Body of pancreas (tissue), 4 donors: ENCODE data around the gene MAN1B1.

Experiments
- POLR2A ChIP-seq, 3 donors: fragments of 450-650 bp; IDR thresholded peaks; one replicate each; pipeline ENCODE4 v1.6.1; 2016; ENCODE audit warnings: antibody characterized with exemption in 3 of 3, mild to moderate bottlenecking in 2 of 3
- TF ChIP-seq, protein P1 (sequence below), 7 experiments: fragments of 450-650 bp in 4 of 7; fragments of 200-600 bp in 3 of 7; sonication (generic) in 3 of 7; IDR thresholded peaks; one replicate each; pipeline ENCODE4 v1.5.1; 2016 to 2019; ENCODE audit warnings: antibody characterized with exemption in 7 of 7

DNA sequence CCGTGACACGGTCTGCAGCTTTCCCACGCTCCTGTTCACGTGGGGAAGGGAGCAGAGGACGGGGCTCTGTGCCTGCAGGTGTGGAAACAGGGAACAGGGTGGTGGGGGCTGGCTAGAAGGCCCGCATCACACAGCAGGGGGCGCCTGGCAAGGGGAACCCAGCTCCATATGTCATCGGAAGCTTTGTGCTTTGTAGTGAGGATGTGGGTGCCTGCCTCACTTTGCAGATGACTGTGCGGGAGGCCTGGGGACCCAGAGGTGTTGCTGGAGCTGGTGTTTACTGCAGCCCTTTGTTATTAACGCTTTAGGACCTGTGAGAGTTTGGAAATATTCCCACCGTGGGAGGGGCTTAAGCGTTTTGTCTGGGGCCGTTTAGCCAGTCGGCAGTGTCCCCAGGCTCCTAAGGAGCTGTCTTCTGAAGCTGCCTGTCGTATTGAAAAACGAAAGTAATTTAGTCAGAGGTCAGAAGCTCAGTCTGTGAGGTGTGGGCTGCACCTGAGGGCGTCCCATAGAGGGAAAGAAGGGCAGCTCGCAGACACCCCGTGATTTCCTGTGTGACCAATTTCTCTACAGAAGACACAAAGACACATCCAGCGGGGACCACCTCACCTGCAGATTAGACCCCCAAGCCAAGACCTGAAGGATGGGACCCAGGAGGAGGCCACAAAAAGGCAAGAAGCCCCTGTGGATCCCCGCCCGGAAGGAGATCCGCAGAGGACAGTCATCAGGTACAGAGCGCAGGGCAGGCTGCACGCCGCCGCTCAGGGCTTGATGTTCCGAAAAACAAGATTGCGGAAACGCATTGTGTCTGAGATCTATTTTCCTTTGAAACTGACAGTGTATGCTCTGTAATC lies 9.1 kb downstream of the MAN1B1 start:
- TF ChIP-seq, protein P1, sequence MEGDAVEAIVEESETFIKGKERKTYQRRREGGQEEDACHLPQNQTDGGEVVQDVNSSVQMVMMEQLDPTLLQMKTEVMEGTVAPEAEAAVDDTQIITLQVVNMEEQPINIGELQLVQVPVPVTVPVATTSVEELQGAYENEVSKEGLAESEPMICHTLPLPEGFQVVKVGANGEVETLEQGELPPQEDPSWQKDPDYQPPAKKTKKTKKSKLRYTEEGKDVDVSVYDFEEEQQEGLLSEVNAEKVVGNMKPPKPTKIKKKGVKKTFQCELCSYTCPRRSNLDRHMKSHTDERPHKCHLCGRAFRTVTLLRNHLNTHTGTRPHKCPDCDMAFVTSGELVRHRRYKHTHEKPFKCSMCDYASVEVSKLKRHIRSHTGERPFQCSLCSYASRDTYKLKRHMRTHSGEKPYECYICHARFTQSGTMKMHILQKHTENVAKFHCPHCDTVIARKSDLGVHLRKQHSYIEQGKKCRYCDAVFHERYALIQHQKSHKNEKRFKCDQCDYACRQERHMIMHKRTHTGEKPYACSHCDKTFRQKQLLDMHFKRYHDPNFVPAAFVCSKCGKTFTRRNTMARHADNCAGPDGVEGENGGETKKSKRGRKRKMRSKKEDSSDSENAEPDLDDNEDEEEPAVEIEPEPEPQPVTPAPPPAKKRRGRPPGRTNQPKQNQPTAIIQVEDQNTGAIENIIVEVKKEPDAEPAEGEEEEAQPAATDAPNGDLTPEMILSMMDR (IDR thresholded peaks at IDR 0.05), result peak in 1 of 7 experiments; percentile 10
- no peak for TF ChIP-seq POLR2A (IDR thresholded peaks at IDR 0.05)
